Stomach (tissue), 4 donors: Measurements from ENCODE around the gene P2RX7.

ENCODE experiments used
- POLR2A ChIP-seq, 4 donors: fragments of 450-650 bp; IDR thresholded peaks; one replicate each; pipeline ENCODE4 v1.6.1; 2016; ENCODE audit warnings: antibody characterized with exemption in 4 of 4, control low read depth in 2 of 4, mild to moderate bottlenecking in 1 of 4, moderate library complexity in 1 of 4
- POLR2AphosphoS5 ChIP-seq, 3 donors: sonication (generic); formaldehyde crosslinking; IDR thresholded peaks; one replicate each; pipeline ENCODE4 v1.6.1; 2016; ENCODE audit warnings: antibody characterized with exemption in 3 of 3
- TF ChIP-seq, protein P1 (sequence below), 7 experiments: fragments of 450-650 bp in 4 of 7; fragments of 200-600 bp in 3 of 7; sonication (generic) in 3 of 7; IDR thresholded peaks; one replicate each; pipeline ENCODE4 v1.5.1; 2016 to 2019; ENCODE audit warnings: antibody characterized with exemption in 7 of 7, control low read depth in 2 of 7, mild to moderate bottlenecking in 1 of 7

DNA sequence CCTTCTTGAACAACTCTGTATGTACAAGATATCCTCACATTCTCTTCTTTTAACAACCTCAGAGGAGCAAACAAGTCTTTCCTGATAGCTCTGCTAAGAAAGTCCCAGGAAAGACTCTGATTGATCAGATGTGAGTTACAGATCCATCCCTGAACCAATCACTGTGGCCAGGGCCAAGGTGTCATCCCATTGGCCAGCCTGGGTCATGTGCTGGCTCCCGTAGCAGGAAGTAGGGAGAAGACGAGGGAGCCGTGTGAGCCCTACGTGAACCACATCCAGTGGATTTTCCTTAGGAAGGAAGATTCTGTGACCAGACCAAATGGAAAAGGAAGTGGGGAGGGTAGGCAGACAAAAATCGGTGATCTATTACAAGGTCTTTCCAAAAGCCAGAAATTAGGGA lies 5.6 kb downstream of the P2RX7 start:
- TF ChIP-seq POLR2A (IDR thresholded peaks at IDR 0.05) (no peak), POLR2AphosphoS5 (IDR thresholded peaks at IDR 0.05) (no peak)
- TF ChIP-seq, protein P1, sequence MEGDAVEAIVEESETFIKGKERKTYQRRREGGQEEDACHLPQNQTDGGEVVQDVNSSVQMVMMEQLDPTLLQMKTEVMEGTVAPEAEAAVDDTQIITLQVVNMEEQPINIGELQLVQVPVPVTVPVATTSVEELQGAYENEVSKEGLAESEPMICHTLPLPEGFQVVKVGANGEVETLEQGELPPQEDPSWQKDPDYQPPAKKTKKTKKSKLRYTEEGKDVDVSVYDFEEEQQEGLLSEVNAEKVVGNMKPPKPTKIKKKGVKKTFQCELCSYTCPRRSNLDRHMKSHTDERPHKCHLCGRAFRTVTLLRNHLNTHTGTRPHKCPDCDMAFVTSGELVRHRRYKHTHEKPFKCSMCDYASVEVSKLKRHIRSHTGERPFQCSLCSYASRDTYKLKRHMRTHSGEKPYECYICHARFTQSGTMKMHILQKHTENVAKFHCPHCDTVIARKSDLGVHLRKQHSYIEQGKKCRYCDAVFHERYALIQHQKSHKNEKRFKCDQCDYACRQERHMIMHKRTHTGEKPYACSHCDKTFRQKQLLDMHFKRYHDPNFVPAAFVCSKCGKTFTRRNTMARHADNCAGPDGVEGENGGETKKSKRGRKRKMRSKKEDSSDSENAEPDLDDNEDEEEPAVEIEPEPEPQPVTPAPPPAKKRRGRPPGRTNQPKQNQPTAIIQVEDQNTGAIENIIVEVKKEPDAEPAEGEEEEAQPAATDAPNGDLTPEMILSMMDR (IDR thresholded peaks at IDR 0.05): no peak
